GM10266 (cell line): Measurements from ENCODE around the gene STON1.

Experiments used
- DNase-seq: peaks from one replicate; pipeline ENCODE4 v3.0.0; 2012; ENCODE audit errors: extremely low spot score
- TF ChIP-seq, protein P1 (sequence below): IDR thresholded peaks from 2 replicates; pipeline ENCODE4 v1.5.1; 2012; ENCODE audit warnings: mild to moderate bottlenecking, low read depth; ENCODE audit not compliant: control insufficient read depth, insufficient read depth; ENCODE audit errors: missing control alignments

STON1 gene

DNA sequence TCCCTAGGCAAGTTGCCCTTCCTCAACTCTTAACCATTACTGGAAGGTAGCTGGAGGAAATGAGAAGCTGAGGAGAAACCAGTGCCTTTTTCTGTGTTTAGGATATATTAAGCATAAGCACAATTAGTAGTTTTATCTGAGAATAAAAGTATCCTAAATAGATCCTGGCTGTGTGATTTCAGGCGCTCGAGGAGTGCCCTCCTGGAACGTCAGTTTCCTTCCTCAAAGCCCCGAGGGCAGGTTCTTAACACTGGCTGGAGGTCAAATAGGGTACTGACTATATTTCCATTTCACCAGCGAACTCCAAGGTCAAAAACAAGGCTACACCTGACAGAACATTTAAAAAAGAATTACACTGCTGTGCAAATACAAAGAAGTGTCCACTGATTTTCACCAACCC is 1.5 kb upstream of the STON1 start:
- TF ChIP-seq, protein P1, sequence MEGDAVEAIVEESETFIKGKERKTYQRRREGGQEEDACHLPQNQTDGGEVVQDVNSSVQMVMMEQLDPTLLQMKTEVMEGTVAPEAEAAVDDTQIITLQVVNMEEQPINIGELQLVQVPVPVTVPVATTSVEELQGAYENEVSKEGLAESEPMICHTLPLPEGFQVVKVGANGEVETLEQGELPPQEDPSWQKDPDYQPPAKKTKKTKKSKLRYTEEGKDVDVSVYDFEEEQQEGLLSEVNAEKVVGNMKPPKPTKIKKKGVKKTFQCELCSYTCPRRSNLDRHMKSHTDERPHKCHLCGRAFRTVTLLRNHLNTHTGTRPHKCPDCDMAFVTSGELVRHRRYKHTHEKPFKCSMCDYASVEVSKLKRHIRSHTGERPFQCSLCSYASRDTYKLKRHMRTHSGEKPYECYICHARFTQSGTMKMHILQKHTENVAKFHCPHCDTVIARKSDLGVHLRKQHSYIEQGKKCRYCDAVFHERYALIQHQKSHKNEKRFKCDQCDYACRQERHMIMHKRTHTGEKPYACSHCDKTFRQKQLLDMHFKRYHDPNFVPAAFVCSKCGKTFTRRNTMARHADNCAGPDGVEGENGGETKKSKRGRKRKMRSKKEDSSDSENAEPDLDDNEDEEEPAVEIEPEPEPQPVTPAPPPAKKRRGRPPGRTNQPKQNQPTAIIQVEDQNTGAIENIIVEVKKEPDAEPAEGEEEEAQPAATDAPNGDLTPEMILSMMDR, result no peak
- no peak for DNase-seq

DNA sequence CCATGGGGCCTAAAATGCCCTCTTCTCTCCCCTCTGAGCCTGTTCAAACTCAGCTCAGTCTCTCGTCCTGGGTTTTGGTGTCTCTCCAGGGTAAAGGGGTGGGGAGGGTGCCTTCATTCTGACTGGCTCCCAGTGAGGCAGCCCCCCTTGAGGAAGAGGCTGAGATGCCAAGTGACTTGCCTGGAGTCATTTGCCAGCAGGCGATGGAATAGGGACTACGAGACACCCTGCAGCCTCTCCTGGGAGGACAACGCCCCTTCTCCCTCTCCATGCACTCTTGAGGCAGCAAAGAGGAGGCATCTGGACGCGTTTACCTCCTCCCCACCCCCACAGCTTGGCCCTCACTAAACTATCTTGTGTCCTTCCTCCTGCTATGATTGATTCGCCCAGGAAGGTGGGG is 760 bp upstream of the STON1 start:
- DNase-seq, result no peak

DNA sequence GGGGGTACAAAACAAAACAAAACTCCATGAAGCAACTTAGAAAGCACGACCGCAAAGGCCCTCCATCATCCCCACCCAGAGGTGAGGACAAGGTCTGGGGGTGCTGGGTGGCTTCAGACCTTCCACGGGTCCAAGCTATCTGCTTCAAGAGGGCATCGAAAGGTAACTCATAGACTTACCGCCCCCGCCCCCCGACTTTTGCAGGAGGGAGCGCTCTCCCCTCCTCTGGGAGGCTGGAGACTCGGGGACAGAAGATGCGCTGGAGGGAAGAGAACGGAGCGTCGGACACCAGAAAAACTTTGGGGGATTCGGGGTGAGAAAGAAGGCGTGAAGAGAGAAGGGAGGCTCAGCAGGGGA is 300 bp upstream of the STON1 start:
- DNase-seq, result no peak
- TF ChIP-seq, protein P1, result no peak

More for the DNA sequence above, 760 bp upstream of the STON1 start:
- TF ChIP-seq, protein P1, result no peak

DNA sequence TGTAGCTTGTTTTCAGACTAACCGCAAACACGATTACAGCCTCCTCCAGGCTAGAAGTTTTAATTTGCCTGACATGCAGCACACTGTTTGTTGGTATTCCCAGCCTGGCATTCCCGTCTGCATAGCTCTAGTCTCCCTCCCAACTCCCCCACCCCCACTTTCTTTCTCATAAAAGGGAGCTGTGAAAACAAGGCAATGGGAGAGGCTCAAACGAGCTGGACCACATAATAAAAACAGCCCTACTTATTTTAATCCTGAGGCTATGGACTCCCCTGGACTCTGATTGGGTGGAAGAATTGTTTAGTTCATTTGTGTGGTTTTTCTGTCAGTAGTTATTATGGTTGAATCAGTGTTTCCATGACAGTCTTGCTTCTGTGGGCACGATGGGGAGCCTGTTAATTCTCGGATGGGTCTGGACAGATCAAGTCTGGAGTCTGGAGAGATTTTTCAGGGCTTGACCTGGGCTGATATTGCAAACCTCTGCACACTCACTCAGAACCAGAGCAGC is 1.2 kb downstream of the STON1 start:
- no peak for DNase-seq
- TF ChIP-seq, protein P1, result no peak

DNA sequence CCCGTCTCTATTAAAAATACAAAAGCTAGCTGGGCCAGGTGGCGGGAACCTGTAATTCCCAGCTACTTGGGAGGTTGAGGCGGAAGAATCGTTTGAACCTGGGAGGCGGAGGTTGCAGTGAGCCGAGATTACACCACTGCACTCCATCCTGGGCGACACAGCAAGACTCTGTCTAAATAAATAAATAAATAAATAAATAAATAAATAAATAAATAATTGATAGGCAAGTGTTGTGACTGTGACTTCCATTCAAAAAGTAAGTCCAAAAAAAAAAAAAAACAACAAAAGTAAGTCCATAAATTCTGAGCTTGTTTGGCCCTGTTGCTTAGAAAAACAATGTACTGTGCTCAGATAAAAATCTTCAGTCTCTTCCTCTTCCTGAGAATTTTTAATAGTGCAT is 2.2 kb downstream of the STON1 start:
- TF ChIP-seq, protein P1, result no peak
- DNase-seq, result no peak

DNA sequence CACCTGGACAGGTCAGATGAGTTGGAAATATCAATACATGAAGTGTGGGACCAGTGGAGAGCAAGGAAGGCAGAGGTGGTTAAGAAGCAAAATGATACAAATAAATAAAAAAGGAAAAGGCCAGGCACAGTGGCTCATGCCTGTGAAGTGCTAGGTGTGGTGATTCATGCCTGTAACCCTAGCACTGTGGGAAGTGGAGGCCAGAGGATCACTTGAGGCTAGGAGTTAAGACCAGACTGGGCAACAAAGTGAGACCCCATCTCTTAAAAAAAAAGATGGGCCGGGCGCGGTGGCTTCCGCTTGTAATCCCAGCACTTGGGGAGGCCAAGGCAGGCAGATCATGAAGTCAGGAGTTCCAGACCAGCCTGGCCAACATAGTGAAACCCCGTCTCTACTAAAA is 2.9 kb downstream of the STON1 start:
- DNase-seq, result no peak
- TF ChIP-seq, protein P1, result no peak

DNA sequence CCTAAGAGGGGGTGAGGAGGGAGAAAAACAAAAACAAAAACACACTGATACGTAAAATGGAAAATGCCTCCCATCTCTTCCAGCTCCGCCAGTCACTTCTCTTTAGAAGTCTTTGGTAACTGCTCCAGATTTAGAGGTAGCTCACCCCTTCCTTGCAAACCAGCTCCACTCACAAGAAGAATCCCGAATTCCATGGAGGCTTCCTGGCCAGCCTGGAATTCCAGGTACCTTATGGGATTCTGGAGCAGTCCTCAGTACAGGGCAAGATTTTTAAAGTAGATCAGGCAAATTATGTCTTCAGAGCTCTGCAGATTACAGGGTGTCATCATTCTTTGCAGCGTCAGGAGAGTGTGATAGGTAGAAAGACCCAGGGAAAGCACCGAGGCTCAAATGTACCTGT is 4.8 kb downstream of the STON1 start:
- no peak for DNase-seq
- TF ChIP-seq, protein P1, result no peak
